GM23338 (cell line): Measurements from ENCODE around the gene RNF145.

Source experiments
- CREB1 ChIP-seq: fragments of 250-450 bp; sonication (Bioruptor Pico); IDR thresholded peaks from 2 replicates; pipeline ENCODE4 v1.5.0; 2020; ENCODE audit warnings: low read depth, mild to moderate bottlenecking, moderate library complexity
- EZH2 ChIP-seq: fragments of 200-600 bp; sonication (generic); IDR thresholded peaks from one replicate; pipeline ENCODE4 v1.8.0; 2017; ENCODE audit warnings: antibody characterized with exemption, mild to moderate bottlenecking, low read depth; ENCODE audit not compliant: unreplicated experiment
- EZH2phosphoT487 ChIP-seq: fragments of 200-600 bp; sonication (generic); IDR thresholded peaks from one replicate; pipeline ENCODE4 v1.8.1; 2018; ENCODE audit warnings: antibody characterized with exemption; ENCODE audit not compliant: unreplicated experiment
- NANOG ChIP-seq: IDR thresholded peaks from 2 replicates; pipeline ENCODE4 v1.6.1; 2016; ENCODE audit warnings: antibody characterized with exemption, borderline replicate concordance
- POLR2AphosphoS5 ChIP-seq: IDR thresholded peaks from 2 replicates; pipeline ENCODE4 v1.6.1; 2016; ENCODE audit warnings: antibody characterized with exemption, low read depth
- STAT1 ChIP-seq: IDR thresholded peaks from one replicate; pipeline ENCODE4 v1.6.1; 2016; ENCODE audit warnings: antibody characterized with exemption; ENCODE audit not compliant: unreplicated experiment
- TF ChIP-seq, protein P1 (sequence below), 2 experiments: fragments of 200-600 bp in 1 of 2; sonication (generic) in 1 of 2; conservative IDR thresholded peaks; 2 replicates each; pipeline versions ENCODE4 v1.5.1 to v1.6.1; 2016 to 2017; ENCODE audit warnings: antibody characterized with exemption in 2 of 2, low read depth in 2 of 2, mild to moderate bottlenecking in 2 of 2, moderate library complexity in 1 of 2
- TF ChIP-seq, protein P2 (sequence below): IDR thresholded peaks from one replicate; pipeline ENCODE4 v1.6.1; 2018; ENCODE audit warnings: antibody characterized with exemption; ENCODE audit not compliant: unreplicated experiment
- TF ChIP-seq, protein P3 (sequence below): IDR thresholded peaks from 2 replicates; pipeline ENCODE4 v1.6.1; 2016; ENCODE audit warnings: antibody characterized with exemption

DNA sequence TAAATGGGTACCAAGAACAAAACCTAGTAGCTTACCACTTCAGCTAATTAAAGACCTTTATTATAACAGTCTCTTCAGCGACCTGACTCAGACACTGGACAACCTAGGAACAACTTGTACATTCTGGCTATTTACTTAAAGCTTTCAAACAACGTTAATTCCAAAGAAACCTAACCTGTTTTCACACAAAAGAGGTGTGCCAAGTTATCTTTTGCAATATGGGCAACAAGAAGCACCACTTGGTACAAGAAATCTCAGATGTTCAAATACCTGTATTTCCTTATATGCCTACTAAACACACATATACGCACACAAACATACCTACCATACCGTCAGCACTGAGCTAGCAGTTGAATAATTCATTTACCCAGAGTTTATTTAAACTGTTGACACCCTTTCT lies 23.0 kb downstream of the RNF145 start:
- TF ChIP-seq CREB1 (CRISPR knock-in tag), result no peak
- TF ChIP-seq, protein P1, sequence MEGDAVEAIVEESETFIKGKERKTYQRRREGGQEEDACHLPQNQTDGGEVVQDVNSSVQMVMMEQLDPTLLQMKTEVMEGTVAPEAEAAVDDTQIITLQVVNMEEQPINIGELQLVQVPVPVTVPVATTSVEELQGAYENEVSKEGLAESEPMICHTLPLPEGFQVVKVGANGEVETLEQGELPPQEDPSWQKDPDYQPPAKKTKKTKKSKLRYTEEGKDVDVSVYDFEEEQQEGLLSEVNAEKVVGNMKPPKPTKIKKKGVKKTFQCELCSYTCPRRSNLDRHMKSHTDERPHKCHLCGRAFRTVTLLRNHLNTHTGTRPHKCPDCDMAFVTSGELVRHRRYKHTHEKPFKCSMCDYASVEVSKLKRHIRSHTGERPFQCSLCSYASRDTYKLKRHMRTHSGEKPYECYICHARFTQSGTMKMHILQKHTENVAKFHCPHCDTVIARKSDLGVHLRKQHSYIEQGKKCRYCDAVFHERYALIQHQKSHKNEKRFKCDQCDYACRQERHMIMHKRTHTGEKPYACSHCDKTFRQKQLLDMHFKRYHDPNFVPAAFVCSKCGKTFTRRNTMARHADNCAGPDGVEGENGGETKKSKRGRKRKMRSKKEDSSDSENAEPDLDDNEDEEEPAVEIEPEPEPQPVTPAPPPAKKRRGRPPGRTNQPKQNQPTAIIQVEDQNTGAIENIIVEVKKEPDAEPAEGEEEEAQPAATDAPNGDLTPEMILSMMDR (conservative IDR thresholded peaks at IDR 0.05; ENCODE audit: low read depth in 2 of 2), result no peak
- no peak for TF ChIP-seq EZH2phosphoT487
- TF ChIP-seq, protein P2, sequence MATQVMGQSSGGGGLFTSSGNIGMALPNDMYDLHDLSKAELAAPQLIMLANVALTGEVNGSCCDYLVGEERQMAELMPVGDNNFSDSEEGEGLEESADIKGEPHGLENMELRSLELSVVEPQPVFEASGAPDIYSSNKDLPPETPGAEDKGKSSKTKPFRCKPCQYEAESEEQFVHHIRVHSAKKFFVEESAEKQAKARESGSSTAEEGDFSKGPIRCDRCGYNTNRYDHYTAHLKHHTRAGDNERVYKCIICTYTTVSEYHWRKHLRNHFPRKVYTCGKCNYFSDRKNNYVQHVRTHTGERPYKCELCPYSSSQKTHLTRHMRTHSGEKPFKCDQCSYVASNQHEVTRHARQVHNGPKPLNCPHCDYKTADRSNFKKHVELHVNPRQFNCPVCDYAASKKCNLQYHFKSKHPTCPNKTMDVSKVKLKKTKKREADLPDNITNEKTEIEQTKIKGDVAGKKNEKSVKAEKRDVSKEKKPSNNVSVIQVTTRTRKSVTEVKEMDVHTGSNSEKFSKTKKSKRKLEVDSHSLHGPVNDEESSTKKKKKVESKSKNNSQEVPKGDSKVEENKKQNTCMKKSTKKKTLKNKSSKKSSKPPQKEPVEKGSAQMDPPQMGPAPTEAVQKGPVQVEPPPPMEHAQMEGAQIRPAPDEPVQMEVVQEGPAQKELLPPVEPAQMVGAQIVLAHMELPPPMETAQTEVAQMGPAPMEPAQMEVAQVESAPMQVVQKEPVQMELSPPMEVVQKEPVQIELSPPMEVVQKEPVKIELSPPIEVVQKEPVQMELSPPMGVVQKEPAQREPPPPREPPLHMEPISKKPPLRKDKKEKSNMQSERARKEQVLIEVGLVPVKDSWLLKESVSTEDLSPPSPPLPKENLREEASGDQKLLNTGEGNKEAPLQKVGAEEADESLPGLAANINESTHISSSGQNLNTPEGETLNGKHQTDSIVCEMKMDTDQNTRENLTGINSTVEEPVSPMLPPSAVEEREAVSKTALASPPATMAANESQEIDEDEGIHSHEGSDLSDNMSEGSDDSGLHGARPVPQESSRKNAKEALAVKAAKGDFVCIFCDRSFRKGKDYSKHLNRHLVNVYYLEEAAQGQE, result no peak
- TF ChIP-seq, protein P3, sequence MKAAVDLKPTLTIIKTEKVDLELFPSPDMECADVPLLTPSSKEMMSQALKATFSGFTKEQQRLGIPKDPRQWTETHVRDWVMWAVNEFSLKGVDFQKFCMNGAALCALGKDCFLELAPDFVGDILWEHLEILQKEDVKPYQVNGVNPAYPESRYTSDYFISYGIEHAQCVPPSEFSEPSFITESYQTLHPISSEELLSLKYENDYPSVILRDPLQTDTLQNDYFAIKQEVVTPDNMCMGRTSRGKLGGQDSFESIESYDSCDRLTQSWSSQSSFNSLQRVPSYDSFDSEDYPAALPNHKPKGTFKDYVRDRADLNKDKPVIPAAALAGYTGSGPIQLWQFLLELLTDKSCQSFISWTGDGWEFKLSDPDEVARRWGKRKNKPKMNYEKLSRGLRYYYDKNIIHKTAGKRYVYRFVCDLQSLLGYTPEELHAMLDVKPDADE, result no peak
- no peak for TF ChIP-seq POLR2AphosphoS5
- TF ChIP-seq NANOG, result no peak
- no peak for TF ChIP-seq EZH2
- TF ChIP-seq STAT1, result no peak
